ENCODE measurements around the gene FAM3D.
"Not testable (repeated sequence)": the region's sequence is repeated elsewhere in the genome, so short reads cannot be mapped to it uniquely, and the experiment has no call there.

FAM3D gene

GRCh38 chr3:58666683-58667082 is at the start of gene FAM3D:
Gene FAM3D (minus strand): TSS chr3:58666774. CDS start chr3:58655563, 11,211 bp downstream.
- DNase-seq, result no peak

GRCh38 chr3:58713715-58714401 is 47.3 kb upstream of the FAM3D start:
- no peak for DNase-seq

GRCh38 chr3:58711871-58712270 is 45.3 kb upstream of the FAM3D start:
- no peak for DNase-seq

GRCh38 chr3:58708983-58709382 is 42.4 kb upstream of the FAM3D start:
- DNase-seq, result not testable (repeated sequence)

GRCh38 chr3:58708116-58708791 is 41.7 kb upstream of the FAM3D start:
- no peak for DNase-seq

- no peak for DNase-seq
Measured at GRCh38 chr3:58707390-58707930, 40.9 kb upstream of the FAM3D start.

- DNase-seq, result no peak
Measured at GRCh38 chr3:58706395-58707167, 40.0 kb upstream of the FAM3D start.

- no peak for DNase-seq
Measured at GRCh38 chr3:58704745-58705144, 38.2 kb upstream of the FAM3D start.

GRCh38 chr3:58704304-58704703 is 37.7 kb upstream of the FAM3D start:
- not testable (repeated sequence) for DNase-seq

GRCh38 chr3:58698246-58698645 is 31.7 kb upstream of the FAM3D start:
- no peak for DNase-seq

GRCh38 chr3:58697561-58697960 is 31.0 kb upstream of the FAM3D start:
- DNase-seq, result no peak

GRCh38 chr3:58696813-58697212 is 30.2 kb upstream of the FAM3D start:
- not testable (repeated sequence) for DNase-seq

GRCh38 chr3:58696093-58696492 is 29.5 kb upstream of the FAM3D start:
- DNase-seq, result no peak

- not testable (repeated sequence) for DNase-seq
Measured at GRCh38 chr3:58695284-58695683, 28.7 kb upstream of the FAM3D start.

- no peak for DNase-seq
Measured at GRCh38 chr3:58693940-58694850, 27.6 kb upstream of the FAM3D start.

- no peak for DNase-seq
Measured at GRCh38 chr3:58692484-58692883, 25.9 kb upstream of the FAM3D start.

- no peak for DNase-seq
Measured at GRCh38 chr3:58691997-58692396, 25.4 kb upstream of the FAM3D start.

- no peak for DNase-seq
Measured at GRCh38 chr3:58690490-58690889, 23.9 kb upstream of the FAM3D start.

GRCh38 chr3:58688574-58688973 is 22.0 kb upstream of the FAM3D start:
- no peak for DNase-seq

- DNase-seq, result no peak
Measured at GRCh38 chr3:58686847-58687246, 20.3 kb upstream of the FAM3D start.

- DNase-seq, result no peak
Measured at GRCh38 chr3:58685641-58686040, 19.1 kb upstream of the FAM3D start.

GRCh38 chr3:58683466-58683865 is 16.9 kb upstream of the FAM3D start:
- no peak for DNase-seq

All from activated CD4-positive, alpha-beta T cell treated with anti-CD3 and anti-CD28 coated beads, Interleukin-2, amount 50 U/mL, for 1 hour (primary cell).